IMR-90 (cell line): ENCODE measurements around the gene PSTK.

Experiments used
- BHLHE40 ChIP-seq: fragments of 150-350 bp; IDR thresholded peaks from 2 replicates; pipeline ENCODE4 v1.6.1; 2016; ENCODE audit warnings: mild to moderate bottlenecking, low read depth, low read length
- CEBPB ChIP-seq: IDR thresholded peaks from 2 replicates; pipeline ENCODE4 v1.6.1; 2012; ENCODE audit warnings: low read depth, low read length, improper control_type of control experiment
- CHD1 ChIP-seq: IDR thresholded peaks from 2 replicates; pipeline ENCODE4 v1.6.1; 2012; ENCODE audit warnings: low read depth, low read length, improper control_type of control experiment
- CTCF ChIP-seq: conservative IDR thresholded peaks from 2 replicates; pipeline ENCODE4 v1.5.1; 2012; ENCODE audit warnings: mild to moderate bottlenecking, low read depth, low read length, improper control_type of control experiment
- ELK1 ChIP-seq: fragments of 150-350 bp; IDR thresholded peaks from 2 replicates; pipeline ENCODE4 v1.6.1; 2016; ENCODE audit warnings: low read depth, mild to moderate bottlenecking, low read length, moderate library complexity, borderline replicate concordance
- FOS ChIP-seq: fragments of 150-350 bp; IDR thresholded peaks from 2 replicates; pipeline ENCODE4 v1.6.1; 2016; ENCODE audit warnings: low read depth, low read length
- MXI1 ChIP-seq: IDR thresholded peaks from 2 replicates; pipeline ENCODE4 v1.6.1; 2012; ENCODE audit warnings: low read depth, mild to moderate bottlenecking, low read length, moderate library complexity, borderline replicate concordance
- NFE2L2 ChIP-seq: fragments of 150-350 bp; IDR thresholded peaks from 2 replicates; pipeline ENCODE4 v1.6.1; 2016; ENCODE audit warnings: low read depth, mild to moderate bottlenecking, low read length
- POLR2A ChIP-seq: IDR thresholded peaks from 2 replicates; pipeline ENCODE4 v1.6.1; 2012; ENCODE audit warnings: mild to moderate bottlenecking, low read depth, low read length
- RAD21 ChIP-seq: IDR thresholded peaks from 2 replicates; pipeline ENCODE4 v1.6.1; 2012; ENCODE audit warnings: low read length, improper control_type of control experiment
- RCOR1 ChIP-seq: IDR thresholded peaks from 2 replicates; pipeline ENCODE4 v1.6.1; 2012; ENCODE audit warnings: mild to moderate bottlenecking, low read length, improper control_type of control experiment; ENCODE audit not compliant: insufficient replicate concordance
- RFX5 ChIP-seq: IDR thresholded peaks from 2 replicates; pipeline ENCODE4 v1.8.0; 2012; ENCODE audit warnings: low read depth, mild to moderate bottlenecking, low read length, moderate library complexity
- SMC3 ChIP-seq: fragments of 150-350 bp; IDR thresholded peaks from 2 replicates; pipeline ENCODE4 v1.6.1; 2016; ENCODE audit warnings: low read depth, mild to moderate bottlenecking, antibody characterized with exemption, low read length, moderate library complexity

- TF ChIP-seq CTCF (no peak), MXI1 (no peak), BHLHE40 (no peak), POLR2A (no peak), SMC3 (no peak), FOS (no peak), RCOR1 (no peak), CEBPB (no peak), RFX5 (no peak), NFE2L2 (no peak), RAD21 (no peak), ELK1 (no peak), CHD1 (no peak)
These were observed 18.7 kb downstream of the PSTK start for GRCh38 chr10:122998934-122999333.
